Prostate gland (tissue), 2 donors: ENCODE measurements around the gene UVRAG. TPM values are rescaled to one million over a fixed set of nuclear protein-coding genes. Genes with fewer than 3 reads are reported as not detected.

Source experiments
- DNase-seq: peaks from one replicate; pipeline ENCODE4 v3.0.0-alpha.2; 2019; ENCODE audit warnings: low spot score
- H3K27ac ChIP-seq, 2 donors: fragments of 200-600 bp; sonication (generic); 2 replicates each; pipeline ENCODE4 v1.5.1; 2017 to 2019
- H3K27me3 ChIP-seq: fragments of 200-600 bp; sonication (generic); replicated peaks from 2 replicates; pipeline ENCODE4 v1.5.1; 2019; ENCODE audit not compliant: insufficient read depth
- H3K36me3 ChIP-seq, 2 donors: fragments of 200-600 bp; sonication (generic); 1 replicate in 1 of 2; 2 replicates in 1 of 2; pipeline versions ENCODE4 v1.5.1 to v1.8.1; 2017 to 2019
- H3K4me1 ChIP-seq: fragments of 200-600 bp; sonication (generic); replicated peaks from 2 replicates; pipeline ENCODE4 v1.5.1; 2019
- H3K4me3 ChIP-seq, 2 donors: fragments of 200-600 bp; sonication (generic); 2 replicates each; pipeline ENCODE4 v1.5.1; 2017 to 2019
- H3K9me3 ChIP-seq: fragments of 200-600 bp; sonication (generic); 2 replicates; pipeline ENCODE4 v1.5.1; 2017
- CTCF ChIP-seq, 4 experiments: fragments of 200-600 bp in 2 of 4; fragments of 450-650 bp in 2 of 4; sonication (generic) in 2 of 4; IDR thresholded peaks; 1 replicate in 3 of 4; 2 replicates in 1 of 4; pipeline ENCODE4 v1.5.1; 2016 to 2019; ENCODE audit warnings: antibody characterized with exemption in 4 of 4, mild to moderate bottlenecking in 2 of 4, moderate library complexity in 2 of 4
- POLR2A ChIP-seq: fragments of 450-650 bp; IDR thresholded peaks from one replicate; pipeline ENCODE4 v1.6.1; 2016; ENCODE audit warnings: antibody characterized with exemption, mild to moderate bottlenecking
- POLR2AphosphoS5 ChIP-seq: sonication (generic); formaldehyde crosslinking; IDR thresholded peaks from one replicate; pipeline ENCODE4 v1.6.1; 2017; ENCODE audit warnings: antibody characterized with exemption
- WGBS: methylation state at CpG from one replicate; pipeline ENCODE4 v1.1.5; 2018; 5-methylcytosine and 5-hydroxymethylcytosine counted together
- intact Hi-C: fragments of 100-400 bp; cut with DNase I; formaldehyde crosslinking; loops from one replicate; pipeline ENCODE4 v1.14.2; 2022
- total RNA-seq, 2 donors: library from RNA; depleted of rRNA; stranded (reverse); fragments of >200 nt; gene quantifications; one replicate each; pipeline ENCODE4 v1.1.0, GENCODE V29; 2016

UVRAG gene
- total RNA-seq, 2 donors from 2014 or later = 13.9 to 25.2 TPM

GRCh38 chr11:75898871-75899270, 83.9 kb downstream of the UVRAG start:
- TF ChIP-seq POLR2AphosphoS5 (no peak), CTCF (IDR thresholded peaks at IDR 0.05) (no peak), POLR2A (no peak)
- Histone ChIP-seq H3K27me3 (no peaks in the 10 kb centered on the region), H3K4me1 (no peaks in the 10 kb centered on the region), H3K4me3 (no peak overlapping the region), H3K9me3 (no peaks in the 10 kb centered on the region), H3K36me3 (no peaks in the 10 kb centered on the region), H3K27ac (no peak overlapping the region)
- WGBS = 81% methylated on average over 2 of the region's 2 CpGs
- DNase-seq = no peak
- intact Hi-C loops = loop anchor here (2.0 to 5.0 kb wide), 3 partner anchors 20 to 308 kb away; partner anchors contain the start of gene WNT11

- H3K4me1 ChIP-seq = no peaks in the 10 kb centered on the region
- intact Hi-C loops = loop anchor here (2.0 to 5.0 kb wide), 3 partner anchors 19 to 307 kb away; partner anchors contain the start of gene WNT11
- no peak for DNase-seq
- H3K9me3 ChIP-seq = no peaks in the 10 kb centered on the region
- no peak overlapping the region for H3K4me3 ChIP-seq
- no peak overlapping the region for H3K27ac ChIP-seq
- no peaks in the 10 kb centered on the region for H3K27me3 ChIP-seq
- WGBS = 58% methylated on average over 2 of the region's 2 CpGs
- TF ChIP-seq POLR2A (no peak), POLR2AphosphoS5 (no peak), CTCF (IDR thresholded peaks at IDR 0.05) (no peak)
- H3K36me3 ChIP-seq = no peaks in the 10 kb centered on the region
Measured at GRCh38 chr11:75899806-75900205, 84.8 kb downstream of the UVRAG start.

GRCh38 chr11:75900848-75901247, 85.8 kb downstream of the UVRAG start:
- intact Hi-C loops = no loop called here
- DNase-seq = no peak
- no peak for TF ChIP-seq POLR2AphosphoS5
- no peak for TF ChIP-seq CTCF (IDR thresholded peaks at IDR 0.05)
- no peak for TF ChIP-seq POLR2A
- Histone ChIP-seq H3K4me3 (no peak overlapping the region), H3K27ac (no peak overlapping the region), H3K27me3 (no peaks in the 10 kb centered on the region), H3K9me3 (no peaks in the 10 kb centered on the region), H3K36me3 (no peaks in the 10 kb centered on the region), H3K4me1 (no peaks in the 10 kb centered on the region)
- WGBS = 76% methylated on average over 3 of the region's 3 CpGs

- Histone ChIP-seq H3K9me3 (no peaks in the 10 kb centered on the region), H3K27ac (no peak overlapping the region), H3K36me3 (no peaks in the 10 kb centered on the region), H3K27me3 (no peaks in the 10 kb centered on the region), H3K4me1 (no peaks in the 10 kb centered on the region), H3K4me3 (no peak overlapping the region)
- TF ChIP-seq CTCF (IDR thresholded peaks at IDR 0.05) = no peak
- no peak for TF ChIP-seq POLR2AphosphoS5
- no peak for TF ChIP-seq POLR2A
- intact Hi-C loops = no loop called here
- 89% methylated on average over 2 of the region's 2 CpGs for WGBS
- DNase-seq = no peak
Measured at GRCh38 chr11:75902631-75903030, 87.6 kb downstream of the UVRAG start.

GRCh38 chr11:75903276-75903675, 88.3 kb downstream of the UVRAG start:
- Histone ChIP-seq H3K4me1 (no peaks in the 10 kb centered on the region), H3K27ac (no peak overlapping the region), H3K4me3 (no peak overlapping the region), H3K27me3 (no peaks in the 10 kb centered on the region), H3K36me3 (no peaks in the 10 kb centered on the region), H3K9me3 (no peaks in the 10 kb centered on the region)
- TF ChIP-seq POLR2AphosphoS5 (no peak), CTCF (IDR thresholded peaks at IDR 0.05) (no peak), POLR2A (no peak)
- WGBS = 42% methylated on average over 2 of the region's 2 CpGs
- no peak for DNase-seq
- intact Hi-C loops = no loop called here
